ENCODE measurements around the gene NOL7. TPM values are rescaled to one million over a fixed set of nuclear protein-coding genes. Genes with fewer than 3 reads are reported as not detected.

The NOL7 gene
- total and polyA plus RNA-seq, 2 of the 4 experiments (the other 2 are of a cell fraction): 21.3 to 34.5 TPM

DNA sequence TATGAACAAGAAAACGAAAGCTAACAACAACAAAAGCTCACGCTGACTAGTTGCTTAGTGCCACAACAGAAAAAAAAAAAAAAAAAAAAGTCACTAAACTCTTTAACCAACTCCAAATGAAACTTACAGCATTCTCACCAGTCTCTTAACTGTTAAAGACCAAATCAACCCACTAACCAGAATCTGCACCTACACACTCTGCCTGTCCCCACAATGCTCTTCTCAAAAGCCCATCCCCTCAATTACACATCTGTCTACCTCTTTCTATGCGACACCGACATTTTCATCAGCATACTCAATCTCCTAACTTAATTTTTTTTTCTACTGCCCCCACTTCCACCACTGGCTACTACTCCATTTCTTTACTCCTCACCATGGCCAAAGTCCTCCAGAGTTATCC is 34.3 kb downstream of the NOL7 start:
- Histone ChIP-seq H4K91ac (ENCODE audit: insufficient read depth, low read depth, low read length) (no peak overlapping the region), H2AK5ac (ENCODE audit: low read depth, low read length) (no peak overlapping the region), H3K18ac (ENCODE audit: low read depth, low read length) (no peak overlapping the region), H4K8ac (ENCODE audit: low read depth in 2 of 2, low read length in 2 of 2) (no peak overlapping the region), H3K9me3 (ENCODE audit: control insufficient read depth, insufficient read depth, low read length) (no peaks in the 10 kb centered on the region), H2AFZ (replicated peaks; ENCODE audit: low read length, poor library complexity) (no peak overlapping the region), H2AK9ac (replicated peaks; ENCODE audit: low read depth, low read length, poor library complexity) (no peak overlapping the region), H3K56ac (ENCODE audit: extremely low read depth, insufficient read depth, low read length) (no peak overlapping the region), H3K14ac (replicated peaks; ENCODE audit: low read depth, low read length) (no peak overlapping the region), H2BK15ac (ENCODE audit: low read depth, low read length) (no peak overlapping the region), H4K20me1 (ENCODE audit: insufficient read depth, low read length) (no peaks in the 10 kb centered on the region), H3K27ac (ENCODE audit: insufficient read depth, low read length) (no peak overlapping the region), H3K36me3 (ENCODE audit: control insufficient read depth, insufficient read depth, low read length) (peaks cover 6% of the 10 kb centered on the region), H3K9me1 (ENCODE audit: insufficient read depth, low read length) (peaks cover 3% of the 10 kb centered on the region; the same call in 1 of the 2 replicates), H3K23ac (ENCODE audit: low read depth, low read length) (no peak overlapping the region), H2BK20ac (ENCODE audit: low read depth, low read length) (no peak overlapping the region), H3K9ac (ENCODE audit: low read depth, low read length) (no peak overlapping the region), H3K4me3 (ENCODE audit: insufficient read depth, low read depth, low read length) (no peak overlapping the region), H3K79me1 (ENCODE audit: low read depth in 1 of 2, low read length in 2 of 2) (peaks cover 6 to 18% of the 10 kb centered on the region in 2 experiments), H4K5ac (ENCODE audit: low read depth, low read length) (no peak overlapping the region), H3K4me1 (ENCODE audit: control insufficient read depth, insufficient read depth, low read length) (no peaks in the 10 kb centered on the region), H2BK120ac (ENCODE audit: low read depth, low read length) (no peak overlapping the region), H3K4ac (ENCODE audit: low read depth, low read length) (no peak overlapping the region), H2BK5ac (ENCODE audit: low read depth, low read length, poor library complexity, severe bottlenecking) (no peak overlapping the region), H3K4me2 (ENCODE audit: low read depth, low read length) (no peak overlapping the region), H3K27me3 (ENCODE audit: control insufficient read depth, insufficient read depth, low read length) (no peaks in the 10 kb centered on the region)
- TF ChIP-seq CTCF (conservative IDR thresholded peaks at IDR 0.05; ENCODE audit: low read depth, low read length): no peak
- 100% methylated on average over 3 of the region's 4 CpGs; no CpG with 5 or more reads in 1 of the 2 experiments for WGBS, 2 experiments (ENCODE audit: extremely low coverage in 2 of 2, insufficient read length in 1 of 2)
- intact Hi-C loops (cut with micrococcal nuclease) (no loop called here), dilution Hi-C loops (cut with HindIII; ENCODE audit: low sequenced_read_pairs, unreplicated experiment) (no loop called here), in situ Hi-C loops (cut with MboI; ENCODE audit: low sequenced_read_pairs) (no loop called here)
- BruUV-seq (replicated peaks): no TSS peak
- CTCF ChIA-PET: interaction anchor here (0.6 kb wide), 1 partner anchor 34 kb away, joined by 3 read pairs; the partner anchor contains the start of gene NOL7
- DNase-seq (no peak), ATAC-seq (ENCODE audit: low read depth) (no peak)
- POLR2A ChIA-PET (ENCODE audit: unreplicated experiment): no interaction called here

All from IMR-90 (cell line).